Cerebellar cortex (tissue), 1 donor: Measurements from ENCODE around the gene IQCH.

Experiments
- DNase-seq: peaks from one replicate; pipeline ENCODE4 v3.0.0-alpha.2; 2015; ENCODE audit warnings: low spot score

IQCH gene

DNA sequence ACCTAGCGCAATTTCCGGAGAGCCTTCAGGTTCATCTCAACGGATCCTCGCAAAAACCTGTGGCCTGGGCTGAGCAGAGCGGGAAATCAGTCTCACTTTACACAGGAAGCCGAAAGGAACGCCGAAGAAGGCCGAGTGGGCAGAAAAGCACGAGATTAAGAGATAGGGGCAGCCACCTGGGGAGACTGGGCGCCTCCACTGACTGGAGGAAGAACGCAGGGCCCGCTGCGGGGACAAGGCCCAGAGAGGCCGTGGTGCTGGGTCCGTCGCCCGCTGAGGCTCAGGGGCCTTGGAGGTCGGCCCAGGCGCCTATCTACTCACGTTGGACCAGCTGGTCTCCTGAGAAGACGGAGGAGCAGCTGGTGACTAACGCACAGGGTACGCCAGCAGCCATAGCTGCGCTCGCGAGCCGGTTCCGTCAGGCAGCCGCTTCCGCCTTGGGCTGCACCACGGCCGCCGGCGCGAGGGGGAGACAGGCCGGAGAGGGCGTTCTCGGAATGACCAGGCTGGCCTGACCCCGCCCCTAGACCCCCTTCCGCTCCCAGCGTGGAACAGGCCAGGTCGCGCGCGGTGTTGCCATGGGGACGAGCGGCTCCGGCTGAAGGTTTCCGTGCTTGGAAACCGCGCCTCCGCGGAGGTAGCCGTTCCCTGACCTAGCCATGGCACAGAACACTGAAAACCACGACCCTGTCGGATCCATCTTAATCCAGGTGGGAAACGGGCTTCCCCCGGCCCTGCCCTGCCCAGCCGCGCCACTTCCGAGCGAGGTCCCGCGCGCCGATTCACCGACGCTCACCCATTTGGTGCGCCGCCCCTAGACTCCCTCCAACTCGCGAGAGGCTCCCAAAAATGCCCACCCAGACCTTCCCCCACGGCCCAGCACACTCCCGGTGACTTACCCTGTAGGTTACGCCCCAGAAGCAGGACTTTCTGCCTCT lies at the start of gene IQCH, which contains the start of gene AAGAB:
TSS of gene IQCH (plus strand) at position 549 of the 938 bp plus-strand sequence. CDS start at position 660, 111 bp downstream.
TSS of gene AAGAB (minus strand) at position 424 of the 938 bp plus-strand sequence. CDS start at position 394, 30 bp downstream.
- DNase-seq: peak; percentile 95

DNA sequence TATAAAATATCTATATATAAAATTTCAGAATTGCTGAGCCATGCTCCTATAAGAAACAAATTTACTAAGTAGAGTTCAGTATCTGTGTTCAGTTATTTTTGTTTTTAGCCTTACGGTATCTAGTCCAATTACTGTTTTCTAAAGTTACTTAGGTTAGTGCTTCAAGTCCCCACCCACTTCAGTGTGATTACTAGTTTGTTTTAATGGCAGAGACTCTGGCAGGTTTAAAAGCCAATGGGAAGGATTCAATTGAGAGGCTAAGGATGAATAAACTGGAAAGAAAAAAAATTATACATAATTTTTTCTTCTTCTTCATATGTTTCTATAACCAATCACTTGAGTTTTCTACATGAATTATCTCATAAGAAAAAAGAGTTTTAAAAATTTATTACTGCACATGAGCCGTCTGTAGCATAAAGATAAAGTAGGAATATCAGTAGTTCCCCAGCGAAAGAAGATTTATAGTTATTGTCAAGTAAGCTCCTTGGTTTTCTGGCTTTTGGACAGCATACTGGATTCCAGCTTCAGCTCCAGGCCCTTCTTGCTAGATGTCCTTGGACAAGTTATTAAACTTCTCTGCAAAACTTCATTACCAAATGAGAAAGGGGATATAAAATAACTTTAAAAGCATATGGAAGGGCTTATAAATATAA lies 46.9 kb upstream of the IQCH start:
- no peak for DNase-seq

DNA sequence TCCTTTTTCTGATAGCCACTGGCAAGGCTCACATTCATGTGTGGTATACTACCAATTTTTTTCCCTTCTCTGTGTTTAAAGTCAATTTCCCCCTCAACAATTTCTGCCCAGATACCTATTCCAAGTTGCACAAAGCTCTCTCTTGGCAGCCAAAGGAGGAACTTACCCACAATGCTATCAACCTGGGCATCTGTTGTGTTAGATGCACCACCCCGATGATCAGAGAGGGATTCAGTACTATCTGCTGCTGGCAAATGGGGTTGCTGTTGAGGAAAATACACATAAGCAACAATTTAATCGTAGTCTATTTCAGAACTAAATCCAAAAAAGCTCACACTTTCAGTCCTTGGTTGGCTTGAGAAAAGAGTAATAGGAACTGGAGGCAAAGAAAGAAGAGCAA lies 46.2 kb upstream of the IQCH start:
- no peak for DNase-seq

DNA sequence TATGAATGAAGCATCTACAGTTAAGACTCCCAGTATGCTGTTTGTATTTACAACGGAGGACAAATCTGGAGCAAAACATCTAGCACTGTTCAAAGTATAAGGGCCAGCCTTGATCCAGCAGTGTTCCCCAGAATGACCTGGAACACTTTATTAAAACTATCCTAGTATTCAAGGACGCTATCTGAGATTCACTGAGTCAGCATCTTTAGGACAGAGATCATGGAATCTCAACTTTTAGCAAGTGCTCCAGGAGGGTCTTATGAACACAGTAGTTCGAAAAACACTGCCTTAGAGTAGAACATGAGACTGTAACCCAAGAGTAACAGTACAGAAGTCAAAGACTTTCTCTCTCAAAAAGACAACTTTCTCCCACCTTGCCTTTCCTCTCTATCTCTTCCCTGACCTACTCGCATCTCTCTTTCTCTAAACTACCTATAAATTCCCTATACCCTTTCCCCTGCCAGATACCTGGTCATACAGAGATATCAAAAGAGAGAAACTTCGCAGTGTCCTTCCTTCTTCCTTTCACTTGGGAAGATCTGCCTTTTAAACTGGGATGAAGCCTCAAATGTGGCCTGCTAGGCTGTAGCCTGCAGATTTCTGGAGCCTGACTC lies 43.9 kb upstream of the IQCH start:
- DNase-seq: no peak

DNA sequence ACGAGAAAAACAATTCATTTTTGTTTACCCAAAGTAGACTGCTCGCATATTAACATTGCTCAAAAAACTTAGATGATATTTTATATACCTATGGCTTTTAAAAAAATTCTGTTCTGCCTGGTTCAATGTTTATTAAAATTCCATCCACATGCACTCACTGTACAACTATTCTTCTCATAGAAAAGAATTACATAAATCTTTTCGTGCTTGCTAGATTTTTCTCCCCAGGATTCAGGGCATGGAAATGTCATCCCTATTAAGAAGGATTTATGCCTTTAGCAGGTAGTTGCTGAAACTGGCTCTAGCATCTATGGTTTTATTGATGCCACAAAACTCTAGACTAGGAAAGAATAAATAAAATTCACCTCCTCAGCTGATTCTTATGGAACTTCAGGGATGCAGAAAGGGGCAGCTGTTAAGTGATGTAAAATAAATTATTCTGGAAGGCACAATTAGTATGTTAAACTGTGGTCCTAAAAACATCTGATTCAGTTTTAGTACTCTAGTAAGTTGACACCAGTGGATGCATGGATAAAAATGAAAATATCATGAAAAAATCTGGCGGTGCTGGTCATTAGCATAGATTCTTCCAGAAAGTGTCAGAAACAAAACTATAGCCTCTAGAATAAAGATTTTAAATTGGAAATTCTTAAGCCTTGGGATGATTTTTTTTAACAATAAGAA lies 41.8 kb upstream of the IQCH start:
- no peak for DNase-seq

DNA sequence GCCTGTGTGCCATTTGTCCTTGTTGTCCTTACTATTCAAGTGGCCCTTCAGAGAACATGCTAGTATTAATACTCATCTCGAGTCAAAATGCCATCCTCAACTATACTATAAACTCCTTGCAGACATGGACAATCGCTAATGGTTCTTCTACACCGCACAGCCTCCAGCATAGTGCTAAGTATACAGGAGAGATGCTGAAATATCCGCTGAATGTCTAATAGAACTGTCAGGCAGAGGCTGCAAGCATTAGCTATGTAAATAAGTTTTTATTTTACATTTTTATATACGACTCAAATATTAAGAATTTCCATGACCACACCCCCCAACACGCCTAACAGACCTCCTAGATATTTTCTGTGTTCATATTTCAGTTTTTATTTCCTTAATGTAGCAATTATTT lies 39.5 kb upstream of the IQCH start:
- no peak for DNase-seq

DNA sequence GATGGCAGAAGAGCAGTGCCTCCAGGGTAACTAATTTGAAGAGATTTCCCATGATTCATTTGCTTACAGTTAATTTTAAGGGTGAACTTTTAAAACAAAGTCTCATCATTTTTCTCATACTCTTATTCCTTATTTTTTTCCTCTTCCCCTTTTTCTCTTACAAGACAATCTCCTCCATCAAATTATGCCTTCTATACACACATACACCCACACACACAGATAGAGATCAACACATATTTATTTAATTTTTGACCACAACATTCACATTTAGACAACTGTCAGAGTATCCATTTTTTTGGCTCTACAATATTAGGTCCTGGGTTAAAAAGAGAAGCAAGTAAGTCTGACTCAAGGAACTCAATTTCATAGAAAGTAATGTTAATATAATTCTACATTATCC lies 37.7 kb upstream of the IQCH start:
- DNase-seq: no peak

DNA sequence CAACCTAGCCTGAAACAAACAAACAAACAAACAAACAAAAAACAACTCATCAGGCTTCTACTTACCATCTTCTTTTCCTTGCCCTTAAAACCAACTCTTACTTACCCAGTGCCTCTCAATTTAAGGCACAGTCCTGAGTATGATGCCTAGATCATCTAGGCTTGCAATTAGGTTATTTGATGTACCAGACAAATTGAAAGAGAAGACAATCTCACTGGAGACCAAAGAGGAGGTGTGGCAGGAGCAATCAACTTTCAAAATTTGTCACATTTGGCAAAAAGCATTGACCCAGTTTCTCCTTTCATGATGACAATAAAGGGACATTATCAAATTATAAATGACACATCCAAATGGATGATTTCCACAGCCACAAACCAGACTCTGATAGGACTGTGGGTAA lies 36.2 kb upstream of the IQCH start:
- DNase-seq: no peak

DNA sequence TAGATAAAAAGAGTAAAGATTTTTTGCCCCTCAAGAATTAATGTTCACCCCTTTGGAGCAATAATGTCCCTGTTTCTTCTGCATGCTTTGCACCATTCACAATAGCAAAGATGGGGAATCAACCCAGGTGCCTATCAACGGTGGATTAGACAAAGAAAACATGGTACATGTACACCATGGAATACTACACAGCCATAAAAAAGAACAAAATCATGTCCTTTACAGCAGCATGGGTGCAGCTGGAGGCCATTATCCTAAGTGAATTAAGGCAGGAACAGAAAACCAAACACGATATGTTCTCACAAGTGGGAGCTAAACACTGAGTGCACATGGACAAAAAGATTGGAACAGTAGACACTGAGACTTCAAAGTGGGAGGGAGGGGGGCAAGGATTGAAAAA lies 35.3 kb upstream of the IQCH start:
- no peak for DNase-seq

DNA sequence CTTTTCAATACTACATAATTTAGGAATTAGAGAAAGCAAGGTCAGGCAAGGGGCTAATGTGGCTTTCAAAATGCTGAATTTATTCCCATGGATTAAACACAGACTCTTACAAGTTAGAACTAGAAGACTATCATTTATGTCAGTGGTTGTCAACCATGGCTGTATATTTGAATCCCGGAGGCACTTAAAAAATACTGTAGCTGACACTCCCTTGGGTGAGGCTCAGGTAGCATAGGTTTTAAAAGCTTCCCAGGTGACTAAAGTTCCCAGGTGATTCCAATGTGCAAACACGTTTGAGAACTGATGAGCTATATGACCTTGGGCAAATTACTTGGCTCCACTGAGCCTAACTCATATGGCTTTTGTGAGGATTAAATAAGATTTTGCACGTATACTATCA lies 29.7 kb upstream of the IQCH start:
- no peak for DNase-seq

DNA sequence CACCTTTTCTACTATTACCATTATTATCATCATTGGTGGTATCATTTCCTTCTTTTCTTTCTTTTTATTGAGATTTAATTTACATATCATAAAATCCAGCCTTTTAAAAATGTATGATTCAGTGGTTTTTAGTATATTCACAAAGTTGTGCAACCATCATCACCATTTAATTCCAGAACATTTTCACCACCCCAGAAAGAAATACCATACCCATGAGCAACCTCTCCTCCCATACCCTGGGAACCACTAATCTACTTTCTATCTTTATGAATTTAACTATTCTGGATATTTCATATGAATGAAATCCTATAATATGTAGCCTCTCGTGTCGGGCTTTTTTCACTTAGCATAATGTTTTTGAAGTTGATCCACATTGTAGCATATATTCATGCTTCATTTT lies 29.2 kb upstream of the IQCH start:
- no peak for DNase-seq

DNA sequence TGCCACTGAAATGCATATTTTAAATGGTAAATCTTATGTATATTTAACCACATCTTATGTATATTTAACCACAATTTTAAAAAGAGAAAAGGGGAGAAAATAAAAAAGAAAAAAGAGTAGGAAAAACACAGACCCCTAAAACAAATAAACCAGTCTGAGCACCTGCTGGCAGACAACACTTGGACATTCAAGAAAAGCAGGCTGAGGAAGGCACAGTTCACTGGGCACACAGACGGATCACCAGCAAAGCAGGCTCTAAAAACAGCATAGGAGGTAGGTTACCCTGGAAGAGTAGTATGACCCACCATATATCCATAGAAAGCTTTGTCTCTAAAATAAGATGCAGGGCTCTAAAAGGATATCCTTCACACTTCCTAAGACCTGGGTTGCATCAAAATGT lies 27.2 kb upstream of the IQCH start:
- DNase-seq: no peak

DNA sequence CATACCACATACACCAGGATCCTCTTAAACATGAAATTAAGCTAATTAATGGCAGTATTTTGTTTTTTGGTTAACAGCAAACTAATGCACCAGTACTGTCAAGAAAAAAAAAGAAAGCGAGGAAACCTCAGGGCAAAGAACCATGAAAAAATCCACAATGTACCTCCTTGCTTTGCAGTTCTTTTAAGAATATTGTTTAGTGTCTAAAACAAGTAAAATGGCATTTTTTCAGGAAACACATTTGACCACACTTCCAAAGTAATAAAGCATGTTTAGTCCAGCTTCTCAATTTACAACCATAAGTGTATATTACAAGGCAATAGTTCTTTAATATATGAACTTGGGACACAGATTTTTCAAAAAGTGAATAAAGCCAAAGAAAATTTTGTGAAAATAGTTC lies 26.7 kb upstream of the IQCH start:
- DNase-seq: no peak

DNA sequence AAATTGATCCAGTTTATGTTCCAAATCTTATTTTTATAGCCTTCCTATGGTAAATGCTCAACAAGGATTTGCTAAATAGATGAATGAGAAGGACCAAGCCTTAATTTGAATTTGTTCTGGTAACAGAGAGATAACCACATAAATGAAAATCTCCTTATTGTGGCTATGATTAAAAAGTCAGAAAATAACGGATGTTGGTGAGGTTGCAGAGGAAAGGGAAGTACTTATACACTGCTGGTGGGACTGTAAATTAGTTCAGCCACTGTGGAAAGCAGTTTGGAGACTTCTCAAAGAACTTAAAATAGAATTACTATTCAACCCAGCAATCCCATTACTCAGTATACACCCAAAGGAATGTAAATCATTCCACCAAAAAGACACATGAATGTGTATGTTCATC lies 26.3 kb upstream of the IQCH start:
- DNase-seq: no peak

DNA sequence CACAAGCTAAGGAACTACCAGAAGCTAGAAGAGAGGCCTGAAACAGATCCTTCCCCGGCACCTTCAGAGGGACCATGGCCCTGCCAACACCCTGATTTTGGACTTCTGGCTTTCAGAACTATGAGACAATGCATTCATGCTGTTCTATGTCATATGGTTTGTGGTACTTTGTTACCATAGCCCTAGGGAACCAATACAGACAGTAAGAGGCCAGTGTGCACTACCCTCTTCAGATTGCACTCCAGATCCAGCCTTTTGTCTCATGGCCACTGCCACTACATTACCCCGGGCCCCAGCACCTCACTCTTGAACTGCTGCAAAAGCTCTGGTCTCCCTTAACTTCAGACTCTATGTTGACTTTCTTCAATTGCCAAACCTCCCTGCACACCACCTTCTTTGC lies 24.1 kb upstream of the IQCH start:
- no peak for DNase-seq

DNA sequence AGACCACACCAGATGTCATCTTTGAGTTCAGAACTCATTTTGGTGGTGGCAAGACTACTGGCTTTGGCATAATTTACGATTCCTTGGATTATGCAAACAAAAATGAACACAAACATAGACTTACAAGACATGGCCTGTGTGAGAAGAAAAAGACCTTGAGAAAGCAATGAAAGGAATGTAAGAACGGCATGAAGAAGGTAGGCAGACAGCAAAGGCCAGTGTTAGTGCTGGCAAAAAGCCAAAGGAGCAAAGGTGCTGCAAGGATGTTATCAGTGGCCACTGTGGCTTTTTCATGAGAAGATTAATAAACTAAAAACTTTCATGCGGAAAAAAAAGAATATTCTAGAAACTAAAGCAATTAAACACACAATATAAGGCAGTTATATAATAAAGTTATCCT lies 22.0 kb upstream of the IQCH start:
- DNase-seq: no peak

DNA sequence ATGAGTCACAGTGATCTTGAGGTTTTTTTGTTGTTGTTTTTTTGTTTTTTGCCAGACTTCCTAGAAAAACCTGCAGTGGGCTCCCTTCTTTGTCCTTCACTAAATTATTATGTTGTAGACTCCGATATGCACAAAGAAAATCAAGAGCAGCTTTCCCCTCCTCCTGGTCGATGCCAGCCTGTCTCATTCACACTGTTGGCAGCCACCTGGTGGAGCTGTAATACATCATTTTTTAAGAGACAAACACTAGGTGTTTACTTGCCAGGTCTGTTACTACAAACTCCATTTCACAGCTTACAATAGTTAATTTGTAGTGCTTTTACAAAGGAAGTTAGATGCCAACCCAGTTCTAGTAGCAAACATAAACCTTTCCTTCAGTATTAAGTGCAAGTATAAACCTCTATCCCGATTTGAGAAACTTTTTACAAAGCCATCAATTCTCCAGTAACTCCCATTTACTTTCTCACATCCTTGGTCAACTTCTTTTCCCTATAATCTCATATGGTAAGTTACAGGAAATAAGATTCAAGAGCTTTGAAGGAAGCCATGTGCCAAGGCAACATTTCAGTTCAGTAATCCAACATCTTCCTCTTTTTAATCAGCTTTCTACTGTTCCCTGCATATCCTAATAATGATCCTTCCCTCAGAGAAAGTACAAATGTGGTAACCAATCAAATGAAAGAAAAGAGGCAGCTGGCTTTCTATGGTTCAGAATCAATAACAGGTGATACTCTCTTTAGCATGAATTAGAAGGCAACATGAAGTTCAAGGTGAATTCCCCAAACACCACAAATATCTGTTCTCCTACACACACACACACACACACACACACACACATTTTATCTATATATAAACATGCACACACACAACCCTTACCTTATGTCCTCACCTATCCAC lies 14.1 kb upstream of the IQCH start:
- peak; percentile 44 for DNase-seq

DNA sequence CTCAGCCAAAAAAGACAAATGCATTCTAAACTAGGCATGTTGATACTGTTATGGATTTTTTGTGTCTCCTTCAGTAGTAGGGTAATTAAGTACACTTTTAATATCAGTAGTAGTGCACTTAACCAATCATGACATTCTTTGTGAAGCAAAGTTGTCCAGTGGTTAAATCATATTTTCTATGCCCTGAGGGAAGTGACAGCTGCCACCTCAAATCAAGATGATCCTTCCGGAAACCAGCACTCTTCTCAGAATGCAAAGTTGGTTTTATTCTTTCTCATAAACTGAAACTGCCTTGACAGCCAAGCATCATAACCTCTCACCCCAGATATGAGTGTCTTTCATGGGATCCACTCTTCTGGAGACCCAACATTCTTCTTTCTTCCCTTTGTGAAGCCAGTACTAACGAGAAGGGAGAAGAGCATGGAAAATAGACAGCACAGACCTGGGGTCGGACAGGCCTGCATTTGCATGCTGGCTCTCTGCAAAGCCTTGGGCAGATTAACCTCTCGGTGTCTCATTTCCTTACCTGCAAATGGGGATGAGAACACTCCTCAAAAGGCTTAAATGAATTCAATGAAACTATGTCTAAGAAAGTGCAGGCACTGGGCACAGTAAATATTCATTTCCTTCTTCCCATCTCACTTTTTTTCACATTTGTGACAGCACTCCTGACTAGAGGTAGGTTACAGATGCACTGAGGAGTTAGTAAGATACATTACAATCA lies 13.3 kb upstream of the IQCH start:
- DNase-seq: no peak

DNA sequence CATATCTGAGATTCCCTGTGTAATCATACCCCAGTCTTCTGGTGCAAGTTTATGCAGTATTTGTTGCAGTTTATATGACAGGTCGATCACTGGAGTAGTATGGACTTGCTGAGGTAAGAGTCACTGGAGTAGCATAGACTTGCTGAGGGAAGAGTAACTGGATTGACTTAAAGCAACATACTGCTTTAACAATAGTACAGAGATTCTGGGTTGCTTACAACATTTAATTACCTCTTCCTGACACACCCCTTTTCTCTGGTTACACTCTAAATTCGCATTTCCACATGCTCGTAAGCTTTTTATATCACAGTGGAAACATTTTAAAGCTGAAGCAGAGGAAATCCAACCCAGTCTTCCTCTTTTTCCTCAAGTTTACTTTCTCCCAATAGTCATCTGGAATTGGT lies 11.9 kb upstream of the IQCH start:
- DNase-seq: no peak

DNA sequence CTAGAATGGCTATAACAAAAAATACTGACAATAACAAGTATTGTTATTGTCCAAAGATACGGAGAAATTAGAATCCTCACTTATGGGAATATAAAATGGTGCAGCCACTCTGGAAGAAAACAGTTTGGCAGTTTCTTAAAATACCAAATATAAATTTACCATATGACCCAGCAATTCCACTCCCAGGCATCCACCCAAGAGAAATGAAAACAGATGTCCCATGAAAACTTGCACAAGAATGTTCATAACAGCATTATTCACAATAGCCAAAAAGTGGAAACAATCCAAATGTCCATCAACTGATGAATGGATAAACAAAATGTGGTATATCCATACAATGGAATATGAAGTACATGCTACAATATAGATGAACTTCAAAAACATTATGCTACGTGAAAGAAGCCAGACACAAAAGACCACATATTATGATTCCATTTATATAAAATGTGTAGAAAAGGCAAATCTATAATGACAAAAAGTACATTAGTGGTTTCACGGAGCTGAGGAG lies 9.6 kb upstream of the IQCH start:
- no peak for DNase-seq
